Endodermal cell (in vitro differentiated cells): ENCODE results near the gene LRMDA. TPM values are rescaled to one million over a fixed set of nuclear protein-coding genes. Genes with fewer than 3 reads are reported as not detected.

Experiments
- DNase-seq: peaks from one replicate; pipeline ENCODE4 v3.0.0-alpha.2; 2017
- H3K27ac ChIP-seq: 2 replicates; pipeline ENCODE4 v1.5.1; 2013; ENCODE audit warnings: mild to moderate bottlenecking, low read depth, low read length, moderate library complexity
- H3K27me3 ChIP-seq: 2 replicates; pipeline ENCODE4 v1.6.1; 2013; ENCODE audit warnings: mild to moderate bottlenecking, low read length, moderate library complexity; ENCODE audit not compliant: insufficient read depth, control insufficient read depth, poor library complexity, severe bottlenecking
- H3K36me3 ChIP-seq: 2 replicates; pipeline ENCODE4 v1.7.0; 2013; ENCODE audit warnings: mild to moderate bottlenecking, low read length, moderate library complexity; ENCODE audit not compliant: control insufficient read depth, insufficient read depth
- H3K4me1 ChIP-seq: one replicate; pipeline ENCODE4 v1.7.0; 2013; ENCODE audit warnings: low read length; ENCODE audit not compliant: control insufficient read depth, insufficient read depth
- H3K4me3 ChIP-seq: 2 replicates; pipeline ENCODE4 v1.5.1; 2013; ENCODE audit warnings: mild to moderate bottlenecking, low read length, moderate library complexity
- H3K9ac ChIP-seq: 2 replicates; pipeline ENCODE4 v1.6.1; 2013; ENCODE audit warnings: mild to moderate bottlenecking, low read length, moderate library complexity; ENCODE audit not compliant: poor library complexity, severe bottlenecking; ENCODE audit errors: extremely low read depth
- H3K9me3 ChIP-seq: 2 replicates; pipeline ENCODE4 v1.6.1; 2013; ENCODE audit warnings: mild to moderate bottlenecking, low read length, moderate library complexity; ENCODE audit not compliant: control insufficient read depth
- H3K27ac Mint-ChIP-seq: 2 replicates; pipeline ENCODE4 v1.8.0; 2020; ENCODE audit warnings: mixed read lengths
- H3K27me3 Mint-ChIP-seq: 2 replicates; pipeline ENCODE4 v1.8.0; 2021; ENCODE audit warnings: mild to moderate bottlenecking, mixed read lengths; ENCODE audit not compliant: insufficient read depth
- H3K36me3 Mint-ChIP-seq: 2 replicates; pipeline ENCODE4 v1.8.0; 2020; ENCODE audit warnings: low read depth, mixed read lengths
- H3K4me1 Mint-ChIP-seq: 2 replicates; pipeline ENCODE4 v1.8.0; 2020; ENCODE audit warnings: mixed read lengths
- H3K4me3 Mint-ChIP-seq: 2 replicates; pipeline ENCODE4 v1.8.0; 2020; ENCODE audit warnings: mild to moderate bottlenecking, moderate library complexity, mixed read lengths
- H3K9me3 Mint-ChIP-seq: 2 replicates; pipeline ENCODE4 v1.8.0; 2020; ENCODE audit warnings: mild to moderate bottlenecking, mixed read lengths
- CTCF ChIP-seq: fragments of 200-600 bp; sonication (generic); conservative IDR thresholded peaks from 2 replicates; pipeline ENCODE4 v1.5.0; 2021; ENCODE audit warnings: antibody characterized with exemption, mild to moderate bottlenecking
- WGBS, 2 experiments: methylation state at CpG; one replicate each; pipeline versions ENCODE4 v1.1.5 to v1.1.7; 2013; ENCODE audit warnings: missing lambda C conversion rate in 2 of 2, mixed read lengths in 1 of 2; ENCODE audit not compliant: insufficient coverage in 1 of 2, insufficient read length in 1 of 2; 5-methylcytosine and 5-hydroxymethylcytosine counted together
- total RNA-seq, 2 donors: library from RNA; stranded (reverse); fragmentation: NEBNext Ultra II Directional in 1 of 2; extraction: Animal tissue kit (Norgen Biotek cat#: 25700) in 1 of 2; gene quantifications; 2 replicates in 1 of 2; 3 replicates in 1 of 2; pipeline ENCODE4 v1.2.1, GENCODE V29; 2021

The LRMDA gene
- total RNA-seq, 2 donors from 2014 or later = 1.7 to 5.1 TPM

GRCh38 chr10:76268530-76268929 is 837.1 kb downstream of the LRMDA start:
- TF ChIP-seq CTCF = no peak
- H3K4me1 Mint-ChIP-seq = peaks cover 4% of the 10 kb centered on the region
- 91 to 100% methylated on average over 4 to 5 of the region's 5 CpGs for WGBS, 2 experiments

GRCh38 chr10:76268954-76269353 is 837.5 kb downstream of the LRMDA start:
- Histone ChIP-seq H3K27me3 (no peaks in the 10 kb centered on the region), H3K27ac (no peak overlapping the region), H3K9me3 (no peaks in the 10 kb centered on the region), H3K4me3 (no peak overlapping the region), H3K9ac (no peak overlapping the region), H3K4me1 (no peaks in the 10 kb centered on the region), H3K36me3 (no peaks in the 10 kb centered on the region)
- H3K4me3 Mint-ChIP-seq = no peak overlapping the region
- DNase-seq = no peak
- WGBS, 2 experiments = 89 to 100% methylated on average over 1 to 5 of the region's 5 CpGs
- H3K9me3 Mint-ChIP-seq = peaks cover under 1% of the 10 kb centered on the region
- no peaks in the 10 kb centered on the region for H3K27me3 Mint-ChIP-seq
- peaks cover 4% of the 10 kb centered on the region for H3K4me1 Mint-ChIP-seq
- no peaks in the 10 kb centered on the region for H3K36me3 Mint-ChIP-seq
- TF ChIP-seq CTCF = no peak
- no peak overlapping the region for H3K27ac Mint-ChIP-seq

More at GRCh38 chr10:76268530-76268929, 837.1 kb downstream of the LRMDA start:
- Histone ChIP-seq H3K9ac (no peak overlapping the region), H3K9me3 (no peaks in the 10 kb centered on the region), H3K4me1 (no peaks in the 10 kb centered on the region), H3K36me3 (no peaks in the 10 kb centered on the region), H3K27me3 (no peaks in the 10 kb centered on the region), H3K4me3 (no peak overlapping the region), H3K27ac (no peak overlapping the region)
- Mint-ChIP-seq H3K4me3 (no peak overlapping the region), H3K27ac (no peak overlapping the region), H3K9me3 (no peaks in the 10 kb centered on the region), H3K36me3 (no peaks in the 10 kb centered on the region), H3K27me3 (no peaks in the 10 kb centered on the region)
- no peak for DNase-seq

- 88 to 93% methylated on average over 4 to 5 of the region's 5 CpGs for WGBS, 2 experiments
These were observed 839.0 kb downstream of the LRMDA start for GRCh38 chr10:76270464-76270863.

More at GRCh38 chr10:76270464-76270863, 839.0 kb downstream of the LRMDA start:
- DNase-seq = no peak
- peaks cover 10% of the 10 kb centered on the region for H3K9me3 ChIP-seq
- H3K27me3 ChIP-seq = no peaks in the 10 kb centered on the region
- no peak overlapping the region for H3K4me3 Mint-ChIP-seq
- peaks cover 4% of the 10 kb centered on the region for H3K4me1 Mint-ChIP-seq
- H3K27ac ChIP-seq = no peak overlapping the region
- peaks cover 10% of the 10 kb centered on the region for H3K9me3 Mint-ChIP-seq
- no peak overlapping the region for H3K9ac ChIP-seq
- H3K36me3 ChIP-seq = no peaks in the 10 kb centered on the region
- H3K27ac Mint-ChIP-seq = no peak overlapping the region
- H3K4me1 ChIP-seq = no peaks in the 10 kb centered on the region
- H3K4me3 ChIP-seq = no peak overlapping the region
- no peak for TF ChIP-seq CTCF
- no peaks in the 10 kb centered on the region for H3K27me3 Mint-ChIP-seq
- no peaks in the 10 kb centered on the region for H3K36me3 Mint-ChIP-seq
